GM21423 (cell line): Measurements from ENCODE around the gene CSAD.

Experiments used
- ATAC-seq: cut with Tn5 transposase; IDR thresholded peaks from one replicate; pipeline ENCODE4 v1.9.1; 2021; ENCODE audit warnings: mild to moderate bottlenecking, moderate library complexity; ENCODE audit not compliant: unreplicated experiment

The CSAD gene

GRCh38 chr12:53200107-53200457 lies 19.4 kb upstream of the CSAD start:
- ATAC-seq = no peak

GRCh38 chr12:53199700-53200099 lies 19.0 kb upstream of the CSAD start:
- ATAC-seq = no peak

GRCh38 chr12:53198486-53199110 lies 17.9 kb upstream of the CSAD start:
- no peak for ATAC-seq

GRCh38 chr12:53197011-53197640 lies 16.4 kb upstream of the CSAD start:
- ATAC-seq = no peak

GRCh38 chr12:53196486-53196885 lies 15.8 kb upstream of the CSAD start:
- ATAC-seq = no peak

GRCh38 chr12:53195516-53196420 lies 15.0 kb upstream of the CSAD start:
- no peak for ATAC-seq

- no peak for ATAC-seq
These were observed 14.2 kb upstream of the CSAD start for GRCh38 chr12:53194973-53195372.

- ATAC-seq = no peak
These were observed 13.4 kb upstream of the CSAD start for GRCh38 chr12:53193985-53194716.

GRCh38 chr12:53193040-53193439 lies 12.3 kb upstream of the CSAD start:
- ATAC-seq = no peak

- no peak for ATAC-seq
These were observed 11.9 kb upstream of the CSAD start for GRCh38 chr12:53192531-53193021.

GRCh38 chr12:53191885-53192530 lies 11.3 kb upstream of the CSAD start:
- no peak for ATAC-seq

- no peak for ATAC-seq
These were observed 10.6 kb upstream of the CSAD start for GRCh38 chr12:53191096-53191884.

GRCh38 chr12:53190108-53190729 lies 9.5 kb upstream of the CSAD start:
- ATAC-seq = no peak

GRCh38 chr12:53187145-53187899 lies 6.6 kb upstream of the CSAD start:
- no peak for ATAC-seq

GRCh38 chr12:53186745-53187144 lies 6.0 kb upstream of the CSAD start:
- ATAC-seq = no peak

GRCh38 chr12:53185582-53186153 lies 4.9 kb upstream of the CSAD start:
- ATAC-seq = no peak

GRCh38 chr12:53184828-53185227 lies 4.1 kb upstream of the CSAD start:
- ATAC-seq = no peak

GRCh38 chr12:53182903-53183302 lies 2.2 kb upstream of the CSAD start:
- no peak for ATAC-seq
